Loucy (cell line): Measurements from ENCODE around the gene SH3PXD2B.

ENCODE experiments used
- EZH2phosphoT487 ChIP-seq: fragments of 200-600 bp; IDR thresholded peaks from 2 replicates; pipeline ENCODE4 v1.6.1; 2018; ENCODE audit warnings: antibody characterized with exemption, mild to moderate bottlenecking, moderate library complexity, borderline replicate concordance
- TF ChIP-seq, protein P1 (sequence below): fragments of 200-600 bp; sonication (generic); conservative IDR thresholded peaks from 2 replicates; pipeline ENCODE4 v1.5.1; 2014; ENCODE audit warnings: mild to moderate bottlenecking, antibody characterized with exemption, low read length

GRCh38 chr5:172319708-172320441, 134.4 kb downstream of the SH3PXD2B start:
- TF ChIP-seq, protein P1, sequence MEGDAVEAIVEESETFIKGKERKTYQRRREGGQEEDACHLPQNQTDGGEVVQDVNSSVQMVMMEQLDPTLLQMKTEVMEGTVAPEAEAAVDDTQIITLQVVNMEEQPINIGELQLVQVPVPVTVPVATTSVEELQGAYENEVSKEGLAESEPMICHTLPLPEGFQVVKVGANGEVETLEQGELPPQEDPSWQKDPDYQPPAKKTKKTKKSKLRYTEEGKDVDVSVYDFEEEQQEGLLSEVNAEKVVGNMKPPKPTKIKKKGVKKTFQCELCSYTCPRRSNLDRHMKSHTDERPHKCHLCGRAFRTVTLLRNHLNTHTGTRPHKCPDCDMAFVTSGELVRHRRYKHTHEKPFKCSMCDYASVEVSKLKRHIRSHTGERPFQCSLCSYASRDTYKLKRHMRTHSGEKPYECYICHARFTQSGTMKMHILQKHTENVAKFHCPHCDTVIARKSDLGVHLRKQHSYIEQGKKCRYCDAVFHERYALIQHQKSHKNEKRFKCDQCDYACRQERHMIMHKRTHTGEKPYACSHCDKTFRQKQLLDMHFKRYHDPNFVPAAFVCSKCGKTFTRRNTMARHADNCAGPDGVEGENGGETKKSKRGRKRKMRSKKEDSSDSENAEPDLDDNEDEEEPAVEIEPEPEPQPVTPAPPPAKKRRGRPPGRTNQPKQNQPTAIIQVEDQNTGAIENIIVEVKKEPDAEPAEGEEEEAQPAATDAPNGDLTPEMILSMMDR: no peak
- no peak for TF ChIP-seq EZH2phosphoT487
